ENCODE data around the gene OSBPL2.

The OSBPL2 gene

DNA sequence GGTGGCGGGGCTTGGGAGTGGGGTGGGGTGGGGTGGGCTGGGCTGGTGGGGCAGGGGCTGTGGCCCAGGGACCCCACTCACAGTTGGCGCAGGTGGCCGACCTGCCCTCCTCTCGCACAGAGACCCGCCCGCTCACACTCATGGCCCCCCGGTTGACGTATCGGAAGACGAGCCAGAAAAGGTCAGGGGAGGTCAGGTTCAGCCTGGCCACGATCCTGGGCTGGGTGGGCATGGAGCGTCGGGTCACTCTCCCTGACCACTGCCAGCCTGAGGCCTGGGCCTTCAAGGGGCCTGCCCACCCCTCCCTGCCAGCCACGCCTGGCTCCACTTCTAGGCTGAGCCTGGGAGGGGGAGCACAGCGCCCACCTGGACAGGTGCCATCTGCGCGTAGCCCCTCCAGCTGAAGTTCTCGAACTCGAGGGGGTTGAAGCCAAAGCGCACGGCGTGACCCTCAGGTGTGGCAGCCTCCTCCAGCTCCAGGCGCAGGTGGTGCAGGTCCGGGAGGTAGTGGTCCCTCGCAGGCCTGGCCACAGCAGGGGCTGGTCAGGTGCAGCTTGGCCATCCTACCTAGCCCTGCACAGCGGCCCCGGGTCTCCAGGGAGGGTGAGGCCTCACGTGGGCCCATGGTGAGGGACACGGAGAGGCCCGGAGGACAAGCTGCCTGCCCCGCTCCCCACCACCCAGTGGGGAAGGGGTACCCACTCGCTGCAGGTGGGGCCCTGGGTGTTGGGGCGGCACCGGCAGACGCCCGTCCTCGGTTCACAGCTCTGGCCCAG is 95.7 kb downstream of the OSBPL2 start:
- peaks cover 1% of the 10 kb centered on the region for H3K79me1 ChIP-seq (ENCODE audit: low read length)
- H3K4me3 ChIP-seq (ENCODE audit: low read length): no peak overlapping the region
- no CpG with 5 or more reads among the region's 37 CpGs for WGBS (ENCODE audit: extremely low coverage, insufficient coverage, low lambda C conversion rate)
- no peak overlapping the region for H3K4me2 ChIP-seq (ENCODE audit: low read length)
- H3K18ac ChIP-seq (ENCODE audit: low read length): no peak overlapping the region
- H4K5ac ChIP-seq (ENCODE audit: low read length): no peak overlapping the region
- H3K27me3 ChIP-seq (ENCODE audit: insufficient read depth, low read length, poor library complexity): no peaks in the 10 kb centered on the region
- H3K56ac ChIP-seq (ENCODE audit: low read length): no peak overlapping the region
- H2BK5ac ChIP-seq (ENCODE audit: low read length): no peak overlapping the region
- H3K36me3 ChIP-seq (ENCODE audit: control insufficient read depth, insufficient read depth, low read length): peaks cover 8% of the 10 kb centered on the region
- H3K4me1 ChIP-seq (ENCODE audit: control insufficient read depth, low read depth, low read length): no peaks in the 10 kb centered on the region
- H2AK5ac ChIP-seq (ENCODE audit: low read length): no peak overlapping the region
- no peak overlapping the region for H3K4ac ChIP-seq (ENCODE audit: low read depth, low read length)
- H2BK15ac ChIP-seq (replicated peaks; ENCODE audit: low read depth): no peak overlapping the region
- H3K9ac ChIP-seq (ENCODE audit: low read length): no peak overlapping the region
- H4K8ac ChIP-seq (ENCODE audit: low read depth, low read length): no peak overlapping the region
- no peak overlapping the region for H3K27ac ChIP-seq (ENCODE audit: low read depth, low read length)
- H2BK120ac ChIP-seq (ENCODE audit: low read depth, low read length): no peak overlapping the region
- DNase-seq: no peak
- H3K23ac ChIP-seq (ENCODE audit: low read length): no peak overlapping the region
- no peaks in the 10 kb centered on the region for H3K79me2 ChIP-seq (ENCODE audit: control insufficient read depth, insufficient read depth, low read length)

DNA sequence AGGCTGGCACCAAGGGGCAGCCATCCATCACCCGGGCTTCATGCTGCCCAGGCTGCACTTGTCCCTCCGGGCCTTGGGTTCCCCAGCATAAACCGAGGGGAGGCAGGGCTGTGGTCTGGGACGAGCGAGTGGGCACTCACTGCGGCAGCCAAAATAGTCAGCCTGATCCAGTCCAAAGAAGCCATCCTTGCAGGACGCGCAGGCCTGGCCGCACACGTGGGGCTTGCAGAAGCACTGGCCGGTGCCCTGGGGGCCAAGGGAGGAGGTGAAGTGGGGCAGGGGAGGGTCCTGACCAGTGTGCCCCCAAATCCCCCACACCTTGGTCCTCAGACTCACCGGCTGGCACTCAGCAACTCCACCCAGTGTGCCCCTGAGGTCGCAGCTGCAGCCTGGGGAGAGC is 96.6 kb downstream of the OSBPL2 start:
- H2BK5ac ChIP-seq (ENCODE audit: low read length): no peak overlapping the region
- no peaks in the 10 kb centered on the region for H3K27me3 ChIP-seq (ENCODE audit: insufficient read depth, low read length, poor library complexity)
- H3K18ac ChIP-seq (ENCODE audit: low read length): no peak overlapping the region
- H3K36me3 ChIP-seq (ENCODE audit: control insufficient read depth, insufficient read depth, low read length): peaks cover 8% of the 10 kb centered on the region
- H2BK15ac ChIP-seq (replicated peaks; ENCODE audit: low read depth): no peak overlapping the region
- H2BK120ac ChIP-seq (ENCODE audit: low read depth, low read length): no peak overlapping the region
- H3K79me1 ChIP-seq (ENCODE audit: low read length): peaks cover 1% of the 10 kb centered on the region
- no CpG with 5 or more reads among the region's 13 CpGs for WGBS (ENCODE audit: extremely low coverage, insufficient coverage, low lambda C conversion rate)
- no peak overlapping the region for H3K27ac ChIP-seq (ENCODE audit: low read depth, low read length)
- H4K5ac ChIP-seq (ENCODE audit: low read length): no peak overlapping the region
- H3K4ac ChIP-seq (ENCODE audit: low read depth, low read length): no peak overlapping the region
- H3K23ac ChIP-seq (ENCODE audit: low read length): no peak overlapping the region
- no peaks in the 10 kb centered on the region for H3K79me2 ChIP-seq (ENCODE audit: control insufficient read depth, insufficient read depth, low read length)
- no peak overlapping the region for H4K8ac ChIP-seq (ENCODE audit: low read depth, low read length)
- no peaks in the 10 kb centered on the region for H3K4me1 ChIP-seq (ENCODE audit: control insufficient read depth, low read depth, low read length)
- no peak overlapping the region for H2AK5ac ChIP-seq (ENCODE audit: low read length)
- H3K9ac ChIP-seq (ENCODE audit: low read length): no peak overlapping the region
- no peak overlapping the region for H3K4me2 ChIP-seq (ENCODE audit: low read length)
- DNase-seq: no peak
- no peak overlapping the region for H3K56ac ChIP-seq (ENCODE audit: low read length)
- no peak overlapping the region for H3K4me3 ChIP-seq (ENCODE audit: low read length)

DNA sequence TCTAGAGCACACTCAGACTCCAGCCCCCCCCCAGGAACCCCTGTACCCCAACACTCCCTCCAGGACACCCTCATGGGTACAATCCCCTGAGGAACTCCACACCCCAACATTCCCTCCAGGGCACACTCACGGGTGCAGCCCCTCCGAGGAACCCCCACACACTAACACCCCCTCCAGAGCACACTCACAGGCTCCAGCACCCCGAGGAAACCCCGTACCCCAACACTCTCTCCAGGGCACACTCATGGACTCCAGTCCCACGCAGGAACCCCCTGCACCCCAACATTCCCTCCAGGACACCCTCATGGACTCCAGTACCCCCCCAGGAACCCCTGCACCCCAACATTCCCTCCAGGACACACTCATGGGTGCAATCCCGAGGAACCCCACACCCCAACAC is 97.2 kb downstream of the OSBPL2 start:
- no peak overlapping the region for H3K4me2 ChIP-seq (ENCODE audit: low read length)
- H3K23ac ChIP-seq (ENCODE audit: low read length): no peak overlapping the region
- H3K27ac ChIP-seq (ENCODE audit: low read depth, low read length): no peak overlapping the region
- no peaks in the 10 kb centered on the region for H3K79me2 ChIP-seq (ENCODE audit: control insufficient read depth, insufficient read depth, low read length)
- H4K5ac ChIP-seq (ENCODE audit: low read length): no peak overlapping the region
- no peak overlapping the region for H3K18ac ChIP-seq (ENCODE audit: low read length)
- H3K56ac ChIP-seq (ENCODE audit: low read length): no peak overlapping the region
- H3K79me1 ChIP-seq (ENCODE audit: low read length): peaks cover 1% of the 10 kb centered on the region
- H3K27me3 ChIP-seq (ENCODE audit: insufficient read depth, low read length, poor library complexity): no peaks in the 10 kb centered on the region
- no CpG with 5 or more reads among the region's 6 CpGs for WGBS (ENCODE audit: extremely low coverage, insufficient coverage, low lambda C conversion rate)
- H3K4ac ChIP-seq (ENCODE audit: low read depth, low read length): no peak overlapping the region
- H2AK5ac ChIP-seq (ENCODE audit: low read length): no peak overlapping the region
- no peak overlapping the region for H2BK5ac ChIP-seq (ENCODE audit: low read length)
- H3K4me3 ChIP-seq (ENCODE audit: low read length): no peak overlapping the region
- no peak for DNase-seq
- no peak overlapping the region for H2BK15ac ChIP-seq (replicated peaks; ENCODE audit: low read depth)
- H3K4me1 ChIP-seq (ENCODE audit: control insufficient read depth, low read depth, low read length): no peaks in the 10 kb centered on the region
- no peak overlapping the region for H3K9ac ChIP-seq (ENCODE audit: low read length)
- no peak overlapping the region for H2BK120ac ChIP-seq (ENCODE audit: low read depth, low read length)
- peaks cover 8% of the 10 kb centered on the region for H3K36me3 ChIP-seq (ENCODE audit: control insufficient read depth, insufficient read depth, low read length)
- H4K8ac ChIP-seq (ENCODE audit: low read depth, low read length): no peak overlapping the region

DNA sequence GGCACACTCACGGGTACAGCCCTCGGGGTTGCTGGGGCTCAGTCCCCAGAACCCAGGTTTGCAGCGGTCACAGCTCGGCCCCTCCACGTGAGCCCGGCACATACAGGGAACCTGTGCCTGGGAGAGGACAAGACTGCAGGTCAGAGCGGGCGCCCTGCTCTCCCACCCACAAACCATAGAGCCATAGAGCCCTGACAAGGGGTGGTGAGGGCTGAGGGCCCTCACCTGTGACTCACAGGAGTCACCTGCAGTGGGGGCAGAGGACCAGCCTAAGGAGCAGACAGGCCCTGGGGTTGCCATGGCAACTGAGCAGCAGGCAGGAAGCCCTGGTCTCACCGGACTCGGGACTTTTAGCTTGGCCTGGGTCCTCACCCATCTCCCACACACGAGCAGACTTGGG is 98.0 kb downstream of the OSBPL2 start:
- H2BK5ac ChIP-seq (ENCODE audit: low read length): no peak overlapping the region
- H3K27me3 ChIP-seq (ENCODE audit: insufficient read depth, low read length, poor library complexity): no peaks in the 10 kb centered on the region
- no peak overlapping the region for H3K4ac ChIP-seq (ENCODE audit: low read depth, low read length)
- no peak overlapping the region for H4K5ac ChIP-seq (ENCODE audit: low read length)
- WGBS (ENCODE audit: extremely low coverage, insufficient coverage, low lambda C conversion rate): no CpG with 5 or more reads among the region's 11 CpGs
- no peak overlapping the region for H3K4me3 ChIP-seq (ENCODE audit: low read length)
- H3K56ac ChIP-seq (ENCODE audit: low read length): no peak overlapping the region
- no peak overlapping the region for H3K27ac ChIP-seq (ENCODE audit: low read depth, low read length)
- no peak overlapping the region for H3K23ac ChIP-seq (ENCODE audit: low read length)
- H2AK5ac ChIP-seq (ENCODE audit: low read length): no peak overlapping the region
- H3K4me1 ChIP-seq (ENCODE audit: control insufficient read depth, low read depth, low read length): no peaks in the 10 kb centered on the region
- H3K79me2 ChIP-seq (ENCODE audit: control insufficient read depth, insufficient read depth, low read length): no peaks in the 10 kb centered on the region
- H3K9ac ChIP-seq (ENCODE audit: low read length): no peak overlapping the region
- no peak overlapping the region for H2BK15ac ChIP-seq (replicated peaks; ENCODE audit: low read depth)
- no peak overlapping the region for H2BK120ac ChIP-seq (ENCODE audit: low read depth, low read length)
- H3K4me2 ChIP-seq (ENCODE audit: low read length): no peak overlapping the region
- peaks cover 1% of the 10 kb centered on the region for H3K79me1 ChIP-seq (ENCODE audit: low read length)
- no peak overlapping the region for H4K8ac ChIP-seq (ENCODE audit: low read depth, low read length)
- no peak overlapping the region for H3K18ac ChIP-seq (ENCODE audit: low read length)
- DNase-seq: peak; percentile 75
- peaks cover 10% of the 10 kb centered on the region for H3K36me3 ChIP-seq (ENCODE audit: control insufficient read depth, insufficient read depth, low read length)

DNA sequence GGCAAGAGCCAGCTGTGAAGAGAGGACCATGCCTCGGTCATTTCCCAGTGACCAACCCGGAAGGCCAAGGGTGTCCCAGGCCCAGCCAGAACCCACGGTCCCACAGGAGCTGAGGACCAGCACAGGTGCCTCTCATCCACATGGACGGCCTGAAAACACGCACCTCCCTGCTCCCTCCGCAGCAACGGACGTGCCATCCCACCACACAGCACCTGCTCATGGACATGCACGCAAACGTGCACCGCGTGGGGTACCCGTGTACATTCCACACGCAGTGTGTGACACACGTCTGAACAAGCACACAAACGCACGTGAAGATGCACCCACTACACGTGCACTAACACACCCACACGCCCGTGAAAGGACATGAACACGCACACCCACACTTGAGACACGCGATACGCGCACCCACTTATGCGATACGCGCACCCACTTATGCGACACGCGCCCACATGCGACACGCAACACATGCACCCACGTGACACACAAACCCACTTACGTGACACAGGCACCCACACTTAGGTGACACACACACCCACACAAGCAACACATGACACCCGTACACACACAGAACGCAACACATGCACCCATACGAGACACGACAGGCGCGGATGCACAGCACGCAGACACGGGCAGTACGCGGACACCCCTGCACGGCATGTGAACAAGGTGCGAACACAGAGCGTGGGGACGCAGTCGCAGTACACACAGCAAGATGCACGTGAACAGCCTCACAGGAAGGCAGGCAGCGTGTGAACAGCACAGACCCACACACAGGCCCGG is 98.6 kb downstream of the OSBPL2 start:
- no peak overlapping the region for H3K23ac ChIP-seq (ENCODE audit: low read length)
- no peak overlapping the region for H2AK5ac ChIP-seq (ENCODE audit: low read length)
- H4K5ac ChIP-seq (ENCODE audit: low read length): no peak overlapping the region
- no peak overlapping the region for H2BK15ac ChIP-seq (replicated peaks; ENCODE audit: low read depth)
- H3K4me3 ChIP-seq (ENCODE audit: low read length): no peak overlapping the region
- H2BK5ac ChIP-seq (ENCODE audit: low read length): no peak overlapping the region
- no CpG with 5 or more reads among the region's 53 CpGs for WGBS (ENCODE audit: extremely low coverage, insufficient coverage, low lambda C conversion rate)
- no peak overlapping the region for H4K8ac ChIP-seq (ENCODE audit: low read depth, low read length)
- no peak overlapping the region for H2BK120ac ChIP-seq (ENCODE audit: low read depth, low read length)
- H3K56ac ChIP-seq (ENCODE audit: low read length): no peak overlapping the region
- no peak overlapping the region for H3K9ac ChIP-seq (ENCODE audit: low read length)
- no peaks in the 10 kb centered on the region for H3K4me1 ChIP-seq (ENCODE audit: control insufficient read depth, low read depth, low read length)
- no peak overlapping the region for H3K18ac ChIP-seq (ENCODE audit: low read length)
- H3K27me3 ChIP-seq (ENCODE audit: insufficient read depth, low read length, poor library complexity): no peaks in the 10 kb centered on the region
- H3K79me2 ChIP-seq (ENCODE audit: control insufficient read depth, insufficient read depth, low read length): no peaks in the 10 kb centered on the region
- no peak overlapping the region for H3K4ac ChIP-seq (ENCODE audit: low read depth, low read length)
- H3K4me2 ChIP-seq (ENCODE audit: low read length): no peak overlapping the region
- H3K36me3 ChIP-seq (ENCODE audit: control insufficient read depth, insufficient read depth, low read length): peaks cover 10% of the 10 kb centered on the region
- H3K79me1 ChIP-seq (ENCODE audit: low read length): peaks cover 1% of the 10 kb centered on the region
- DNase-seq: no peak
- H3K27ac ChIP-seq (ENCODE audit: low read depth, low read length): no peak overlapping the region
